CD14-positive monocyte (primary cell): ENCODE data around the gene CDH23. TPM values are rescaled to one million over a fixed set of nuclear protein-coding genes. Genes with fewer than 3 reads are reported as not detected.

Source experiments
- DNase-seq, 3 donors: peaks; one replicate each; pipeline ENCODE4 v3.0.0-alpha.2; 2011 to 2022
- H2AFZ ChIP-seq: 2 replicates; pipeline ENCODE4 v1.6.0; 2012; ENCODE audit warnings: mild to moderate bottlenecking, low read depth, low read length, inconsistent platforms; ENCODE audit not compliant: insufficient read depth, poor library complexity, severe bottlenecking
- H3K27ac ChIP-seq, 2 donors: 1 replicate in 1 of 2; 2 replicates in 1 of 2; pipeline ENCODE4 v1.5.1; 2012 to 2013; ENCODE audit warnings: low read length in 2 of 2, control low read depth in 1 of 2, inconsistent platforms in 1 of 2, low read depth in 1 of 2, mild to moderate bottlenecking in 1 of 2
- H3K27me3 ChIP-seq, 2 donors: one replicate each; pipeline versions ENCODE4 v1.6.0 to v1.6.1; 2011 to 2013; ENCODE audit warnings: low read length in 2 of 2; ENCODE audit not compliant: control insufficient read depth in 2 of 2, insufficient read depth in 2 of 2
- H3K36me3 ChIP-seq, 2 donors: replicated peaks in 1 of 2; 1 replicate in 1 of 2; 2 replicates in 1 of 2; pipeline versions ENCODE4 v1.5.1 to v1.6.1; 2012 to 2013; ENCODE audit warnings: low read length in 2 of 2, control low read depth in 1 of 2, inconsistent platforms in 1 of 2, mild to moderate bottlenecking in 1 of 2; ENCODE audit not compliant: insufficient read depth in 2 of 2, control insufficient read depth in 1 of 2
- H3K4me1 ChIP-seq, 2 donors: 1 replicate in 1 of 2; 2 replicates in 1 of 2; pipeline versions ENCODE4 v1.5.1 to v1.6.1; 2012 to 2013; ENCODE audit warnings: low read length in 2 of 2, control low read depth in 1 of 2, inconsistent platforms in 1 of 2, mild to moderate bottlenecking in 1 of 2, moderate library complexity in 1 of 2; ENCODE audit not compliant: insufficient read depth in 2 of 2, control insufficient read depth in 1 of 2
- H3K4me2 ChIP-seq: replicated peaks from 2 replicates; pipeline ENCODE3; 2012; ENCODE audit warnings: low read length, moderate library complexity, mild to moderate bottlenecking; ENCODE audit not compliant: poor library complexity, severe bottlenecking; ENCODE audit errors: extremely low read depth
- H3K4me3 ChIP-seq, 3 experiments: fragments of 200-600 bp in 1 of 3; sonication (generic) in 1 of 3; replicated peaks in 1 of 3; 1 replicate in 2 of 3; 2 replicates in 1 of 3; pipeline ENCODE4 v1.5.1; 2011 to 2013; ENCODE audit warnings: low read length in 3 of 3, mild to moderate bottlenecking in 3 of 3, control low read depth in 2 of 3, low read depth in 2 of 3, inconsistent platforms in 1 of 3, moderate library complexity in 1 of 3
- H3K79me2 ChIP-seq: 2 replicates; pipeline ENCODE4 v1.6.0; 2012; ENCODE audit warnings: mild to moderate bottlenecking, control low read depth, inconsistent platforms, low read length, moderate library complexity; ENCODE audit not compliant: insufficient read depth
- H3K9ac ChIP-seq: 2 replicates; pipeline ENCODE4 v1.6.0; 2017; ENCODE audit warnings: low read length, mild to moderate bottlenecking; ENCODE audit not compliant: insufficient read depth, poor library complexity, severe bottlenecking
- H3K9me3 ChIP-seq, 2 donors: replicated peaks in 1 of 2; 1 replicate in 1 of 2; 2 replicates in 1 of 2; pipeline versions ENCODE4 v1.5.1 to v1.6.1; 2012 to 2013; ENCODE audit warnings: low read length in 2 of 2, control low read depth in 1 of 2; ENCODE audit not compliant: control insufficient read depth in 1 of 2, insufficient read depth in 1 of 2
- H4K20me1 ChIP-seq: 2 replicates; pipeline ENCODE4 v1.6.0; 2012; ENCODE audit warnings: mild to moderate bottlenecking, low read length, control low read depth, moderate library complexity; ENCODE audit not compliant: insufficient read depth
- H3K27ac Mint-ChIP-seq, 7 donors: one replicate each; pipeline ENCODE4 v1.8.0; 2020; ENCODE audit warnings: mild to moderate bottlenecking in 7 of 7, mixed read lengths in 7 of 7, moderate library complexity in 6 of 7, inconsistent platforms in 2 of 7
- H3K27me3 Mint-ChIP-seq, 3 donors: one replicate each; pipeline ENCODE4 v1.8.0; 2021 to 2022; ENCODE audit warnings: low read depth in 3 of 3, mild to moderate bottlenecking in 3 of 3, mixed read lengths in 3 of 3, moderate library complexity in 3 of 3, inconsistent platforms in 1 of 3
- H3K36me3 Mint-ChIP-seq, 2 donors: one replicate each; pipeline ENCODE4 v1.8.0; 2020; ENCODE audit warnings: mixed read lengths in 2 of 2, inconsistent platforms in 1 of 2, mild to moderate bottlenecking in 1 of 2
- H3K4me1 Mint-ChIP-seq: one replicate; pipeline ENCODE4 v1.8.0; 2020; ENCODE audit warnings: mild to moderate bottlenecking, mixed read lengths
- H3K4me3 Mint-ChIP-seq, 2 donors: one replicate each; pipeline ENCODE4 v1.8.0; 2020; ENCODE audit warnings: mild to moderate bottlenecking in 2 of 2, mixed read lengths in 2 of 2, moderate library complexity in 1 of 2
- H3K9me3 Mint-ChIP-seq, 7 donors: one replicate each; pipeline ENCODE4 v1.8.0; 2020 to 2022; ENCODE audit warnings: mixed read lengths in 7 of 7, mild to moderate bottlenecking in 6 of 7, moderate library complexity in 6 of 7, inconsistent platforms in 2 of 7
- CTCF ChIP-seq: fragments of 200-600 bp; IDR thresholded peaks from one replicate; pipeline ENCODE4 v1.8.0; 2022; ENCODE audit warnings: antibody characterized with exemption, mild to moderate bottlenecking
- WGBS: methylation state at CpG from one replicate; pipeline ENCODE4 v1.1.5; 2013; ENCODE audit warnings: missing lambda C conversion rate; ENCODE audit not compliant: insufficient coverage; 5-methylcytosine and 5-hydroxymethylcytosine counted together
- intact Hi-C, 2 donors: fragments of 100-400 bp; cut with micrococcal nuclease; formaldehyde crosslinking; loops; one replicate each; pipeline versions ENCODE4 v1.15.0 to v1.15.1; 2023
- polyA plus RNA-seq, 3 donors: library from polyadenylated mRNA; depleted of rRNA in 1 of 3; unstranded in 2 of 3; stranded (reverse) in 1 of 3; fragments of 300-500 nt in 2 of 3; fragments of >200 nt in 1 of 3; fragmentation: Illumina TruSeq in 2 of 3; gene quantifications; 1 replicate in 2 of 3; 2 replicates in 1 of 3; pipeline ENCODE4 v1.2.3, GENCODE V29; 2012 to 2021

The CDH23 gene
- polyA plus RNA-seq, 3 donors: 8.2 to 36.2 (median 10.5) TPM

GRCh38 chr10:71613261-71613777 is 216.6 kb downstream of the CDH23 start:
- peak overlapping the region; percentile 30 to 42 for H3K27ac ChIP-seq
- no peaks in the 10 kb centered on the region for H3K79me2 ChIP-seq
- Mint-ChIP-seq H3K27me3 (peaks cover 2 to 3% (median 3%) of the 10 kb centered on the region in 3 donors), H3K9me3 (no peaks in the 10 kb centered on the region), H3K4me1 (peaks cover 33% of the 10 kb centered on the region), H3K4me3 (peak overlapping the region in 1 of 2 donors; percentile 79), H3K27ac (peak overlapping the region in 5 of 7 donors; percentile 10 to 76 (median 54)), H3K36me3 (no peaks in the 10 kb centered on the region)
- DNase-seq: peak in 2 of 3 donors; percentile 60 to 75
- TF ChIP-seq CTCF: no peak
- H3K36me3 ChIP-seq: no peaks in the 10 kb centered on the region
- H4K20me1 ChIP-seq: no peaks in the 10 kb centered on the region
- H3K9me3 ChIP-seq: no peaks in the 10 kb centered on the region
- WGBS: no CpG with 5 or more reads among the region's 2 CpGs
- peaks cover 22 to 23% of the 10 kb centered on the region in 2 donors for H3K4me1 ChIP-seq
- peak overlapping the region; percentile 10 for H2AFZ ChIP-seq
- no peaks in the 10 kb centered on the region for H3K27me3 ChIP-seq
- H3K4me2 ChIP-seq: peak overlapping the region; percentile 53
- no peak overlapping the region for H3K9ac ChIP-seq
- peak overlapping the region in 1 of 3 experiments; percentile 23 for H3K4me3 ChIP-seq
- intact Hi-C loops: no loop called here

GRCh38 chr10:71613877-71614276 is 217.2 kb downstream of the CDH23 start:
- Histone ChIP-seq H3K9ac (no peak overlapping the region), H3K79me2 (no peaks in the 10 kb centered on the region), H3K4me1 (peaks cover 22 to 23% of the 10 kb centered on the region in 2 donors), H3K27me3 (no peaks in the 10 kb centered on the region), H2AFZ (no peak overlapping the region), H3K9me3 (no peaks in the 10 kb centered on the region), H3K4me3 (peak overlapping the region in 1 of 3 experiments; percentile 23), H4K20me1 (no peaks in the 10 kb centered on the region), H3K27ac (peak overlapping the region in 1 of 2 donors; percentile 42), H3K4me2 (peak overlapping the region; percentile 53), H3K36me3 (no peaks in the 10 kb centered on the region)
- intact Hi-C loops: no loop called here
- Mint-ChIP-seq H3K4me1 (peaks cover 33% of the 10 kb centered on the region), H3K27ac (no peak overlapping the region), H3K9me3 (no peaks in the 10 kb centered on the region), H3K27me3 (peaks cover 2 to 3% (median 3%) of the 10 kb centered on the region in 3 donors), H3K36me3 (no peaks in the 10 kb centered on the region), H3K4me3 (peak overlapping the region in 1 of 2 donors; percentile 79)
- no peak for DNase-seq
- TF ChIP-seq CTCF: no peak
- 100% methylated on average over 3 of the region's 4 CpGs for WGBS
